Right hindlimb (tissue), 1 donor: ENCODE data around the gene GPS1.

Source experiments
- DNase-seq: peaks from one replicate; pipeline ENCODE4 v3.0.0-alpha.2; 2018

GPS1 gene

DNA sequence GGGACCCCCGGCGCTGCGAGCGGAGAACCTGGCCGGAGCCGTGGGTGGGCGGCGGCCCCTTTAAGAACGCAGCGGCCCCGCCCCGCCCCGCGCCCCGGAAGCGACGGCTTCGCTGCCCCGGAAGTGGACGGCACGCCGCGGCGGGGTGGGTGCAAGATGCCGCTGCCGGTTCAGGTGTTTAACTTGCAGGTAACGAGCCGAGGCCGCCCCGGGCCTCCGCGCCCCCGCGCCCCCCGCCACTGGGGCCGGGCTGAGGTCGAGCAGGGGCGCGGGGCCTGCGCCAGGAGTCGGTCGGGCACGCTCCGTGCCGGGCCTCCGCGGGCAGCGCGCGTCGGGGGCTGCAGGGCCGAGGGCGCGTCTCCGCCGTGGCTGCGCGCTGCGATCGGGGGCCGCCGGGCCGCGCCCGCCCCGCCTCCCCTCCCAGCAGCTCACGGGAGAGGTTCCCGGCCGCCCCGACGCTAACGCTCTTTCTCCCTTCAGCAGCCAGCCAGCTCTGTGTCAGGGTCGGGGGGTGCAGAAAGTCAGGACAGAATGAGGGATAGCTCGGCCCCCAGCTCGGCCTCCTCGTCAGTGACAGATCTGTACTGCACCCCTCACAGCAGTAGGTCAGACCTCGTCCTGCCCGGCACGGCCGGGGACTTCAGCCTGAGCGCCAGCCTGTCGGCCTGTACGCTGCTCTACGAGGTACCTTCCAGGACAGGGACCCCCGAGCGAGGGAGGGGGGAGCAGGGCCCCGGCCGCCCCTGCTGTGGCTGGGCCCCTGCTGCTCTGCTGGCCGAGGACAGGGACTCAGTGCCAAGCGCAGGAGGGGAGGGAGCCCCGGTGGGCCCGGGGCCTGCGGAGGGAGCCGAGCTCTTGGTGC lies at the start of gene GPS1, which contains the start of gene RFNG:
TSS of gene GPS1 (plus strand) at position 123 of the 862 bp plus-strand sequence. CDS start at position 157, 34 bp downstream.
TSS of gene RFNG (minus strand) at position 36 of the 862 bp plus-strand sequence. CDS start 45 bp downstream, outside the sequence.
- DNase-seq = peak; percentile 83

- DNase-seq = peak; percentile 79
These were observed 48.0 kb upstream of the GPS1 start for GRCh38 chr17:82003411-82004381.

DNA sequence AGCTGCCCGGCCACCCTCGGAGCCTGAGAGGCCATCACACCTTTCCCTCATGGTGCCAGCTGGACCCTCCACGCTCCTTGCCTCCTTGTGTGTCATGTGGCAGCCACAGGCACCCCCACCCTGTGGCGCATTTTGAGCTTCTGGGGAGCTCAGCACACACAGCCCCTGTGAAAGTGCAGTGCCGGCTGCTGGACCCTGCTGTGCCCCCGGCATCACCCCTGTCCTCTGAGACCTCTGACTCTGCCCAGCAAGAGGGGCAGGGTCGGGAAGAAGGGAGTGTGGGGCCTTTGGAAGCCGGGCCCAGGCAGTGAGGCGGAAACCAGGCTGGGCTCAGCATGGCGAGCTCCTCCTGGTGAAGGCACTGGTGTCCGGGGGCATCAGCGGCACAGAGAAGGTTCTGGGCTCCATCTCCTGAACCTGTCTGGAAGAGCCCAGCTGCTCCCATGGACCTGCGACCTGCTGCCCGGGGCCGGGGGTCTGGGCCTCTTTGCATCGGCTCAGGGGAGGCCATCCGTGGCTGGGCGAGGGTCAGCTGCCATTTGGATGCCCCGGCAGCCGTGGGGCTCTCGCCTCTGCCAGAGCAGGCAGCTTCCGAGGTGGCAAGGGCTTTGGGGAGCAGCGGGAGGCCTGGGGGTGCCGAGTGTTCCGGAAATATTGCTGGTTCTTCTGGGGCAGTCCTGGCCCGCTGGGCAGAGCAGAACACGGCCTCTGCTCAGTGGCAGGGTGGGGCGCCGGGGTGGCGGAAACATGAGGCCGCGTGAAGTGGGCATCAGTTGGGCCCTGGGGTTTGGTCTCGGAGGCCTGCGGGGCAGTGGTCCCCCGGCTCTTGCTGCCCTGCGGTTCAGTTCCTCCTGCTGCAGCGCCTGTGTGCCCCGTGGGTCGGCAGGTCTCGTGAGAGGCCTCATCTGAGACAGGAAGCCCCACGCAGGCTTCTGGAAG lies 46.9 kb upstream of the GPS1 start:
- DNase-seq = no peak

GRCh38 chr17:82005701-82006348 lies 45.9 kb upstream of the GPS1 start:
- DNase-seq = no peak

- DNase-seq = no peak
These were observed 45.0 kb upstream of the GPS1 start for GRCh38 chr17:82006468-82007227.

GRCh38 chr17:82007228-82007494 lies 44.5 kb upstream of the GPS1 start:
- DNase-seq = no peak

GRCh38 chr17:82007495-82008257 lies 44.0 kb upstream of the GPS1 start:
- DNase-seq = no peak

- no peak for DNase-seq
These were observed 43.3 kb upstream of the GPS1 start for GRCh38 chr17:82008258-82008940.

- DNase-seq = no peak
These were observed 42.7 kb upstream of the GPS1 start for GRCh38 chr17:82008941-82009405.

DNA sequence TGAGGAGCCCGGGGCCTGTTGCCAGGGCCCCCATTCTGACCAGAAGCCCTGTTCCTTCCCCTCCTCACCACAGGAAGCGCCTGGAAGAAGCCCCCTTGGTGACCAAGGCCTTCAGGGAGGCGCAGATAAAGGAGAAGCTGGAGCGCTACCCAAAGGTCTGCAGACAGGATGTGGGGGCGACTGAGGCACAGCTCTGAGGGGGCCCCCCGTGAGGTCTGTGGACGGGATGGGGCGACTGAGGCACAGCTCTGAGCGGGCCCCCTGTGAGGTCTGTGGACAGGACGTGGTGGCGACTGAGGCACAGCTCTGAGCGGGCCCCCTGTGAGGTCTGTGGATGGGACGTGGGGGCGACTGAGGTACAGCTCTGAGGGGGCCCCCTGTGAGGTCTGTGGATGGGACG lies 42.3 kb upstream of the GPS1 start:
- no peak for DNase-seq

DNA sequence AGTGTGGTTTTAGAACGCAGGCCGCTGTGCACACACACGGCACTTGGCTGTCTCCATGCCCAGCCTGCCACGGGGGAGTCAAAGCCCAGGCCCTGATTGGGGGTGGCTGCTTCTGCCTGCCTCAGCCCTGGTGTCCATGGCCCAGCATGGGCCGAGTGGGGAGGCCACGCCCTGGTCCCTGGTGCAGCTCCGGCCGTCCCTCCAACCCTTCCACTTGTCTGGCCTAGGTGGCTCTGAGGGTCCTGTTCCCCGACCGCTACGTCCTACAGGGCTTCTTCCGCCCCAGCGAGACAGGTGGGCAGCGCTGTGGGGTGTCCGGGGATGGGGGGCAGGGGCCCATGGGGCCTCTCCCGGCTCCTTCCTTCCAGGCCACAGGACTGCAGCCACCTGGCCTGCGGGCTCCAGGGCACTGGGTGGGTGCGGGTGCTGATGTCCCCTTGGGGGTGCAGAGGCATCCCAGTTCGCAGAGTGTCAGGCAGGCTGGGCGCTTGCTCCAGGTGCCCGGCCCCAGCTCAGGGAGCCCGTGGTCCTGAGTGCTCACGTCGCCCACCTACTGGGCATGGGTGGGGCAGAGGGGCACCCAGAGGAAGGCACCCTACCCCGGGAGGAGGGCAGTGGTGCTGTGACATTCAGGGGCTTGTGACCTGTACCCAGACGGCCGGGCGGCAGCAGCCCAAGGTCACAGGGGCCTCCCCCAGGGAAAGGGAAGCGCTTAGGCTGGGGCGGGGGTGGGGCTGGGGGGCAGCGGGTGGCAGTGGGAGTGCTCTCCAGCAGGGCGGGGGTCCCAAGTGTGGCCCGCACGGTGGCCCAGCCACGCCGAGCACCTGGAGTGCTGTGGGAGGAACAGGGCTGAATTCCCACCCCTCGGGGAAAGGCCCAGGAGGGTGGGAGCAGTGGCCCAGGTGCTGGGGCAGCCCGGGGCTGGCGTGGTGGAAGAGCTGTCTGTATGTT lies 40.8 kb upstream of the GPS1 start:
- no peak for DNase-seq

DNA sequence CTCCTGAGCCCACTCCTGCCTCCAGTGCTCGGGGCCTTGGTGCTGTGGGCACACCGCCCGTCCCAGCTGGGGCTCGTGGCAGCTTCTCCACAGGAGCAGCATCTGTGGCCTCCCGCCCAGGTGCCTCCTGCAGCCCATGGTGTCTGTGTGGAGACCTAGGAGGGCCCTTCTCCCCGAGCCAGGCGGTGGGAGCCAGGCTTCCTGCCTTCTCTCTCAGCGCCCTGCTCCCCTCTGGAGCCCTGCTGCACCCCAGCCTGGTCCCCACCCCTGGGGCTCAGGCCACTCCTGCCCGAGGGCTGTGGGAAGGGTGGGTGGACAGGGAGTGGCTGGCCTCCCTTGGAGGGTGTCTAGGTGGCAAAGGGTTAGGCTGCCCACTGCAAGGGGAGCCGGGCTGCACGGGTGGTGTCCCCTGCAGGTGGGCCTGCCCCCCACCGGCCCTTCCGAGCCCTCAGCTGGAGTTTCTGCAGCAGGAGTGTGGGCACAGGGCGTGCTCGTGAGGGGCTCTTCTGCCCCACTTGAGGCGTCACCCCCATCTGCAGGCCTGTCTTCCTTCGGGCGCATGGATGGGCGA lies 40.0 kb upstream of the GPS1 start:
- no peak for DNase-seq

DNA sequence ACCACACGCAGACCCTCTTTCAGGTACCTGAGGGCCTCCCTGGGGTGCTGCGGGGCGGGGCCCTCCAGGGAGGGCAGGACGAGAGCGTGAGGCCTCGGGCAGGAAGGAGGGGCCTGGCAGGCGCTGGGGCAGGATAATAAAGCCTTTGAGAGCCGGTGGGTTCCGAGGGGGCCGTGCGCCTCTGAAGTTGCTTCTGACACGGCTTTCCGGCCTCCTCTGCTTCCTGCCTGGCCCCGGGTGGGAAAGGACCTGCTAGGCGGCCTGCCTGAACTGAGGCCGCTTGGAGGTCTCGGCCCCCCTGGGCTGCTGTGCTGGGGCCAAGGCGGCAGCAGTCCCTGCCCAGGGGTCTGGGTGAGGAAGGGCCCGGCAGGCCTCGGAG lies 39.4 kb upstream of the GPS1 start:
- DNase-seq = no peak

- no peak for DNase-seq
These were observed 38.9 kb upstream of the GPS1 start for GRCh38 chr17:82012640-82013295.

DNA sequence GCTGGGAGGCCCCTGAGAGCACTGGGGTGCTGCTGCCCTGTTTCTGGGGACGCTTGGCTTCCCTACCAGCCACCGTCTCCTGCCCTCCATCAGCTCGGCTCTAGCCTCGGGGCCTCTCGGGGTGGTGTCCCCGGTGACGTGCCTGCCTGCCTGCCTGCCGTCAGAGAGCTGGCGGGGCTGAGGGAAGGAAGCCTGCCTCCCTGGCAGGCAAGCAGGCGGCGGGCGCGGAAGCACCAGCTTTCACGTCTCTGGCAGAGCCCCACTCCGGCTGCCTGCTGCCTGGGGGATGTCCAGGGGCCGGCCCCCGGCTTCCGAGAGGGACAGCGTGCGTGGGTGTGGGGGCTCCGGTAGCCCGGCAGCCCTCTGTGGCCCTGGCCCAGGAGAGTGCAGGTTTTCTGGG lies 38.4 kb upstream of the GPS1 start:
- peak; percentile 69 for DNase-seq

DNA sequence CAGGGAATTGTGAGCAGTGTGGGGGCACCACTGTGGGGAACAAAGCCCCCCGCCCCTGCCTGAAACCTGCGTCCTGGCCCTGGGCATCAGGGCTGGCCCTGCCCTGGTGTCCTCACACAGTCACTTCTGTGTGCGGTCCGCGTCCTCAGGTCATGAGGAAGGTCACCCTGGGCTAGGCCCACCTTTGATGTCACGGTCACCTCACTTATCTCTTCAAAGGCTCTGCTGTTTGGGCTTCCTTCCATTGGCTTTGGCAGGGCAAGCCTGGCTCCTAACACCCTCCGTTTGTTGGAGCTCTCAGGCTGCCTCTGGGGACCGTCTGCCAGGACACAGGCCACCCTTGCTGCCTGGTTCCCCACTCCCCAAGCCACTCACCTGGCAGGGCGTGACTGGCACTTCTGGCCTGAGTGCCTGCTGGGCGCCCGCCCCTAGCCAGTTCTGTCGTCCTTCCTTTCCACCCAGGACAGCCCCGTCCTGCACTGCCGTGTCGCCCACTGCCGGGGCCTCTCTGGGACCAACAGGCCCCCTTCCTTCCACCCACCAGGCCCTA lies 37.9 kb upstream of the GPS1 start:
- DNase-seq = no peak

DNA sequence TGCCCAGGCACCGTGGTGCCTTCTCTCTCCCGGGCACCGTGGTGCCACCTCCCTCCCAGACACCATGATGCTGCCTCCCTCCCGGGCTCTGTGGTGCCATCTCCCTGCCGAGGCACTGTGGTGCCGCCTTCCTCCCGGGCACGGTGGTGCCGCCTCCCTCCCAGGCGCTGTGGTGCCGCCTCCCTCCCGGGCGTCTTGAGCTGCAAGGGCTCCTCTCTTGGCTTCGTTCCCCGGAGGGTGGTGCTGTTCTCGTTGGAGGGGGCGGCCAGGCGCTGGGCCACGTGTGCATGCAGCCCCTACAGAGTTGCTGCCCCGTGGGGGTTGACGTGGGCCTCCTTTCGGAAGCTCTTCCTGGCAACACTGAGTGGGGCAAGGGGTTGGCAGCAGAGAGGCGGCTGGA lies 37.3 kb upstream of the GPS1 start:
- DNase-seq = no peak
